NCI-H446 (cell line): ENCODE measurements around the gene FGF11.
"Not testable (repeated sequence)": the region's sequence is repeated elsewhere in the genome, so short reads cannot be mapped to it uniquely, and the experiment has no call there.

ENCODE experiments used
- DNase-seq, 2 experiments: peaks; one replicate each; lab custom pipeline; 2025; lab: John Stamatoyannopoulos, UW

FGF11 gene

GRCh38 chr17:7479213-7480088 is 40.1 kb downstream of the FGF11 start, which contains the start of gene ZBTB4:
Gene ZBTB4, minus strand, starts transcription at chr17:7479631. Its CDS starts 12,830 bp downstream, at chr17:7466801.
- peak in 1 of 2 experiments; percentile 36 for DNase-seq

GRCh38 chr17:7480089-7480384 is 40.7 kb downstream of the FGF11 start:
- DNase-seq: no peak

GRCh38 chr17:7481275-7481674 is 42.0 kb downstream of the FGF11 start, which contains the start of gene SLC35G6:
Gene SLC35G6, plus strand, starts transcription at chr17:7481446. Its CDS starts 71 bp downstream, at chr17:7481517.
- DNase-seq: not testable (repeated sequence)

GRCh38 chr17:7481842-7482741 is 42.8 kb downstream of the FGF11 start:
- DNase-seq: not testable (repeated sequence)

GRCh38 chr17:7482742-7483088 is 43.4 kb downstream of the FGF11 start:
- not testable (repeated sequence) for DNase-seq

GRCh38 chr17:7483255-7484066 is 44.1 kb downstream of the FGF11 start:
- peak; percentile 92 to 94 for DNase-seq

GRCh38 chr17:7484067-7484918 is 45.0 kb downstream of the FGF11 start, which contains the start of gene POLR2A:
Gene POLR2A, plus strand, starts transcription at chr17:7484366.
- peak; percentile 98 for DNase-seq

GRCh38 chr17:7484919-7485377 is 45.6 kb downstream of the FGF11 start:
- no peak for DNase-seq

GRCh38 chr17:7486181-7486580 is 46.9 kb downstream of the FGF11 start:
- DNase-seq: no peak

GRCh38 chr17:7490144-7490543 is 50.8 kb downstream of the FGF11 start:
- DNase-seq: no peak

GRCh38 chr17:7491583-7491982 is 52.3 kb downstream of the FGF11 start:
- no peak for DNase-seq

GRCh38 chr17:7493941-7494340 is 54.6 kb downstream of the FGF11 start:
- no peak for DNase-seq
